KMS-11 (cell line): ENCODE results near the gene ZMAT5.

Experiments
- H2AFZ ChIP-seq: fragments of 200-600 bp; sonication (generic); 2 replicates; pipeline ENCODE4 v1.6.1; 2016; ENCODE audit warnings: antibody characterized with exemption, mixed run types, low read depth
- H3K27ac ChIP-seq: fragments of 200-600 bp; sonication (generic); 2 replicates; pipeline ENCODE4 v1.6.1; 2016; ENCODE audit warnings: mild to moderate bottlenecking, mixed run types
- H3K27me3 ChIP-seq: fragments of 200-600 bp; sonication (generic); 2 replicates; pipeline ENCODE4 v1.6.1; 2017; ENCODE audit warnings: mild to moderate bottlenecking, low read depth, mixed run types, moderate library complexity; ENCODE audit not compliant: insufficient read depth
- H3K36me3 ChIP-seq: fragments of 200-600 bp; sonication (generic); 2 replicates; pipeline ENCODE4 v1.6.1; 2017; ENCODE audit warnings: mild to moderate bottlenecking, mixed run types; ENCODE audit not compliant: insufficient read depth
- H3K4me1 ChIP-seq: fragments of 200-600 bp; sonication (generic); 2 replicates; pipeline ENCODE4 v1.6.1; 2016; ENCODE audit warnings: mild to moderate bottlenecking, low read depth, mixed run types; ENCODE audit not compliant: poor library complexity, severe bottlenecking
- H3K4me2 ChIP-seq: fragments of 200-600 bp; sonication (generic); 2 replicates; pipeline ENCODE4 v1.7.0; 2016; ENCODE audit warnings: mild to moderate bottlenecking, mixed run types
- H3K4me3 ChIP-seq: fragments of 200-600 bp; sonication (generic); IDR thresholded peaks from 2 replicates; pipeline ENCODE4 v1.6.1; 2017; ENCODE audit warnings: low read depth, low read length, mixed read lengths; ENCODE audit not compliant: insufficient read depth
- H3K79me2 ChIP-seq: fragments of 200-600 bp; sonication (generic); 2 replicates; pipeline ENCODE4 v1.6.1; 2016; ENCODE audit warnings: low read depth, mixed run types; ENCODE audit not compliant: insufficient read depth
- H3K9ac ChIP-seq: fragments of 200-600 bp; sonication (generic); 2 replicates; pipeline ENCODE4 v1.6.1; 2016; ENCODE audit warnings: mild to moderate bottlenecking, mixed run types
- H4K20me1 ChIP-seq: fragments of 200-600 bp; sonication (generic); 2 replicates; pipeline ENCODE4 v1.6.1; 2016; ENCODE audit warnings: mild to moderate bottlenecking, mixed run types; ENCODE audit not compliant: insufficient read depth
- CTCF ChIP-seq: fragments of 200-600 bp; sonication (generic); conservative IDR thresholded peaks from 2 replicates; pipeline ENCODE4 v1.6.1; 2017; ENCODE audit warnings: low read depth, mild to moderate bottlenecking, antibody characterized with exemption, low read length, moderate library complexity, mixed read lengths

ZMAT5 gene

DNA sequence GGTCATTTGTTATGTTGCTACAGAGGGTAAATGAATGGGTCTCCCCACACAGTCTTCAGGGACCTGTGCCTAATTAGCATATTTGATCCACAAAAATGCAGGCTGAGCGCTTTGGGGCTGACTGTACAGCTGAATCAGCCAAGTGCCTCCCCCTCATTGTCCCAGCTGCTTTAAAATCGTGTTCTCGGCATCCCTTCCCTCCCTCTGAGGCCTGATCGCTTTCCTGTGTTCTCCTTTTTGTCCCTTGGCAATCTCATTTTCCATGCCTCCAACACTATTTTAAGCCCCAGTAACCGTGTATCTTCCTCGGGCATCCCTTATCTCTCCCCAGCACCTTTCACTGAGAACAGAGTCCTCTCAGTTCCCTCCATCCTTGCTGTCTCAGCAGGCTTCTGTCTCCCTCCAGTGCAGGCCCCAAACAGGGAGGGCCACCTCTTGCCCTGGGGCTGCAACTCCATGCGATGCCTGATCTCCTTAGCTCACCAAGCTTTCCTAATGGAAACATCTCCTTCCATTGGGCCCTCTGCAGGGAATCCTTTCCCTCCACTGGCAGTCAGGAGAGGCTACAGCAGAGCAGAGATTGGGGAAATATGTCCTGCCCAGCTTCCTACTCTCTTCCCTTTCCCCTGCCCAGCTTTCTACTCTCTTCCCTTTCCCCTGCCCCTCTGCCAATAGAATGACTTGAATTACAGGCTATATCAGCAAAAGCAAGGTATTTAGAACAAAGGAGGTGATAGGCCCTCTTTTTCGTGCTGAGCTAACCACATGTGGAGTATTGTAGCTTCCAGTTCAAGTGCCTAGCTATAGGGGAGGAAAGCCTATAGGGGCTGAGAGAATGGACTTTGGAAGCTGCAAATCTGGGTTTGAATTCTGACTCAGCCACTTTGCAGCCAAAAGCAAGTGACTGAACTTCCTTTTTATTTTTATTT lies 14.2 kb upstream of the ZMAT5 start:
- Histone ChIP-seq H3K27ac (no peak overlapping the region), H3K4me1 (no peaks in the 10 kb centered on the region), H3K4me3 (no peak overlapping the region), H3K27me3 (no peaks in the 10 kb centered on the region), H3K79me2 (no peaks in the 10 kb centered on the region), H3K9ac (no peak overlapping the region), H4K20me1 (no peaks in the 10 kb centered on the region), H2AFZ (no peak overlapping the region), H3K4me2 (no peak overlapping the region), H3K36me3 (no peaks in the 10 kb centered on the region)
- TF ChIP-seq CTCF, result no peak

- no peaks in the 10 kb centered on the region for H3K4me1 ChIP-seq
- H3K4me2 ChIP-seq, result no peak overlapping the region
- no peak for TF ChIP-seq CTCF
- no peaks in the 10 kb centered on the region for H3K79me2 ChIP-seq
- H4K20me1 ChIP-seq, result no peaks in the 10 kb centered on the region
- H3K36me3 ChIP-seq, result no peaks in the 10 kb centered on the region
- H3K27ac ChIP-seq, result no peak overlapping the region
- H3K27me3 ChIP-seq, result no peaks in the 10 kb centered on the region
- H2AFZ ChIP-seq, result no peak overlapping the region
- H3K9ac ChIP-seq, result no peak overlapping the region
- no peak overlapping the region for H3K4me3 ChIP-seq
Observed at GRCh38 chr22:29780220-29780619, 13.4 kb upstream of the ZMAT5 start.

GRCh38 chr22:29773233-29773632 lies 6.4 kb upstream of the ZMAT5 start:
- Histone ChIP-seq H3K4me3 (no peak overlapping the region), H2AFZ (no peak overlapping the region), H3K9ac (no peak overlapping the region), H3K79me2 (peaks cover 13% of the 10 kb centered on the region; the same call in 1 of the 2 replicates), H3K4me2 (no peak overlapping the region), H3K27me3 (no peaks in the 10 kb centered on the region), H3K36me3 (peaks cover 7% of the 10 kb centered on the region; the same call in 1 of the 2 replicates), H4K20me1 (no peaks in the 10 kb centered on the region), H3K4me1 (peaks cover 6% of the 10 kb centered on the region), H3K27ac (no peak overlapping the region)
- no peak for TF ChIP-seq CTCF

DNA sequence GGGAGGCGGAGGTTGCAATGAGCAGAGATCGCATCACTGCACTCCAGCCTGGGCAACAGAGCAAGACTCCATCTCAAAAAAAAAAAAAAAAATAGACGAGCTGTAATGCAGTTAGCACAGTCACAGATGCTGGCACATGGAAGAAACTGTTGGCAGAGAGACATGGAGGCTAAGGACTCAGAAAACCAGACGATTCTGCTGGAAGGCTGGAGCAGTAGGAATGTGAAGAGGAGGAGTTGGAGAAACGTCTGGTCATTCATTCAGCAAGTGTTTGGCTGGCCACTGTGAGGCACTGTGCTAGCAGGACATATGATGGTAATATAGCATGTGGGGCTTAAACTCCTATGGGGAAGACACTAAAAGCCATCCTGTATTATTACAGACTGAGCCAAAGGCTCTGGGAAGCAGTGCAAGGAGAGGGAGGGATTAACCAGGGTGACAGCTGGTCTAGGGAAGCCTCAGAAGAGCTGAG lies 5.4 kb upstream of the ZMAT5 start:
- H4K20me1 ChIP-seq, result no peaks in the 10 kb centered on the region
- H3K4me3 ChIP-seq, result no peak overlapping the region
- no peak overlapping the region for H3K9ac ChIP-seq
- H3K27ac ChIP-seq, result no peak overlapping the region
- no peaks in the 10 kb centered on the region for H3K27me3 ChIP-seq
- no peak for TF ChIP-seq CTCF
- H3K4me2 ChIP-seq, result no peak overlapping the region
- H3K36me3 ChIP-seq, result peaks cover 7% of the 10 kb centered on the region; the same call in 1 of the 2 replicates
- H2AFZ ChIP-seq, result no peak overlapping the region
- peaks cover 22% of the 10 kb centered on the region; the same call in 1 of the 2 replicates for H3K79me2 ChIP-seq
- H3K4me1 ChIP-seq, result peaks cover 8% of the 10 kb centered on the region
